ENCODE measurements around the gene HACE1.
A peak's percentile ranks its signal among the peaks of the same experiment; 100 is the strongest.

HACE1 gene

GRCh38 chr6:104700371-104701185, 159.1 kb downstream of the HACE1 start:
- Histone ChIP-seq H3K79me2 (ENCODE audit: insufficient read depth, low read length) (no peaks in the 10 kb centered on the region), H3K4me2 (ENCODE audit: insufficient read depth, low read length) (no peak overlapping the region), H3K4me3 (ENCODE audit: low read depth in 1 of 2, low read length in 2 of 2) (no peak overlapping the region), H3K36me3 (ENCODE audit: insufficient read depth, low read length) (no peaks in the 10 kb centered on the region), H4K20me1 (ENCODE audit: insufficient read depth, low read length) (no peaks in the 10 kb centered on the region), H3K4me1 (ENCODE audit: insufficient read depth, low read length) (peaks cover 28% of the 10 kb centered on the region), H3K27me3 (ENCODE audit: insufficient read depth, low read length, poor library complexity) (no peaks in the 10 kb centered on the region), H3K9ac (ENCODE audit: low read depth, low read length) (no peak overlapping the region), H2AFZ (ENCODE audit: low read depth, low read length) (no peak overlapping the region), H3K27ac (ENCODE audit: low read length) (0 out of 2 replicates have a peak overlapping the region, but pooled peaks have one; percentile 3), H3K9me3 (ENCODE audit: insufficient read depth, low read length, severe bottlenecking) (no peaks in the 10 kb centered on the region)
- DNase-seq (no peak), ATAC-seq (ENCODE audit: insufficient read depth, low read depth) (no peak)
- TF ChIP-seq, protein P1, sequence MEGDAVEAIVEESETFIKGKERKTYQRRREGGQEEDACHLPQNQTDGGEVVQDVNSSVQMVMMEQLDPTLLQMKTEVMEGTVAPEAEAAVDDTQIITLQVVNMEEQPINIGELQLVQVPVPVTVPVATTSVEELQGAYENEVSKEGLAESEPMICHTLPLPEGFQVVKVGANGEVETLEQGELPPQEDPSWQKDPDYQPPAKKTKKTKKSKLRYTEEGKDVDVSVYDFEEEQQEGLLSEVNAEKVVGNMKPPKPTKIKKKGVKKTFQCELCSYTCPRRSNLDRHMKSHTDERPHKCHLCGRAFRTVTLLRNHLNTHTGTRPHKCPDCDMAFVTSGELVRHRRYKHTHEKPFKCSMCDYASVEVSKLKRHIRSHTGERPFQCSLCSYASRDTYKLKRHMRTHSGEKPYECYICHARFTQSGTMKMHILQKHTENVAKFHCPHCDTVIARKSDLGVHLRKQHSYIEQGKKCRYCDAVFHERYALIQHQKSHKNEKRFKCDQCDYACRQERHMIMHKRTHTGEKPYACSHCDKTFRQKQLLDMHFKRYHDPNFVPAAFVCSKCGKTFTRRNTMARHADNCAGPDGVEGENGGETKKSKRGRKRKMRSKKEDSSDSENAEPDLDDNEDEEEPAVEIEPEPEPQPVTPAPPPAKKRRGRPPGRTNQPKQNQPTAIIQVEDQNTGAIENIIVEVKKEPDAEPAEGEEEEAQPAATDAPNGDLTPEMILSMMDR (IDR thresholded peaks at IDR 0.05; ENCODE audit: borderline replicate concordance, extremely low read depth, low read length, poor library complexity, severe bottlenecking), result no peak
- no peak for TF ChIP-seq EZH2 (IDR thresholded peaks at IDR 0.05; ENCODE audit: borderline replicate concordance, low read depth, low read length, severe bottlenecking)

GRCh38 chr6:104699593-104700329, 160.0 kb downstream of the HACE1 start:
- no peak overlapping the region for H3K4me2 ChIP-seq (ENCODE audit: insufficient read depth, low read length)
- no peaks in the 10 kb centered on the region for H3K9me3 ChIP-seq (ENCODE audit: insufficient read depth, low read length, severe bottlenecking)
- H3K36me3 ChIP-seq (ENCODE audit: insufficient read depth, low read length), result no peaks in the 10 kb centered on the region
- no peaks in the 10 kb centered on the region for H3K27me3 ChIP-seq (ENCODE audit: insufficient read depth, low read length, poor library complexity)
- H2AFZ ChIP-seq (ENCODE audit: low read depth, low read length), result no peak overlapping the region
- H3K9ac ChIP-seq (ENCODE audit: low read depth, low read length), result no peak overlapping the region
- TF ChIP-seq, protein P1 (IDR thresholded peaks at IDR 0.05; ENCODE audit: borderline replicate concordance, extremely low read depth, low read length, poor library complexity, severe bottlenecking), result no peak
- TF ChIP-seq EZH2 (IDR thresholded peaks at IDR 0.05; ENCODE audit: borderline replicate concordance, low read depth, low read length, severe bottlenecking), result no peak
- DNase-seq (no peak), ATAC-seq (ENCODE audit: insufficient read depth, low read depth) (no peak)
- H4K20me1 ChIP-seq (ENCODE audit: insufficient read depth, low read length), result no peaks in the 10 kb centered on the region
- H3K79me2 ChIP-seq (ENCODE audit: insufficient read depth, low read length), result no peaks in the 10 kb centered on the region
- peaks cover 20% of the 10 kb centered on the region for H3K4me1 ChIP-seq (ENCODE audit: insufficient read depth, low read length)
- no peak overlapping the region for H3K27ac ChIP-seq (ENCODE audit: low read length)
- H3K4me3 ChIP-seq (ENCODE audit: low read depth in 1 of 2, low read length in 2 of 2), result no peak overlapping the region

DNA sequence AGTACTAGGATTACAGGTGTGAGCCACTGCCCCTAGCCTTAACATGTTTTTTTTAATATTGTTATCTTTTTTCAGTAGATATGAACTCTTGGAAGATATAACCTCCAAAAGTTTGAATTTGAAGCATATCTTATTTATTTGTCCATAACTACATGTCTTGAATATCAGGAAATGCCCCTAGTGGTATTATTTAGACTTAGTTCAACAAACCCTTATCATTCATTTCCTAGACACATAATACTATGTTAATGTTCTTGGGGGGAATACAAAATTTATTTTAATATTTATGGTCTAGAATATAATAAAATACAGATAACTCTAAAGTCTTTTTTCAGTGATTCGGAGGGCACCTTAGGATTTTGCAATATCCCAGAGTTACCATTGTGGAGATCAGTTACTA, 160.7 kb downstream of the HACE1 start:
- no peaks in the 10 kb centered on the region for H4K20me1 ChIP-seq (ENCODE audit: insufficient read depth, low read length)
- no peak overlapping the region for H3K4me3 ChIP-seq (ENCODE audit: low read depth in 1 of 2, low read length in 2 of 2)
- H3K27ac ChIP-seq (ENCODE audit: low read length), result no peak overlapping the region
- no peaks in the 10 kb centered on the region for H3K36me3 ChIP-seq (ENCODE audit: insufficient read depth, low read length)
- DNase-seq, result no peak
- no peak overlapping the region for H2AFZ ChIP-seq (ENCODE audit: low read depth, low read length)
- H3K79me2 ChIP-seq (ENCODE audit: insufficient read depth, low read length), result no peaks in the 10 kb centered on the region
- no peak overlapping the region for H3K4me2 ChIP-seq (ENCODE audit: insufficient read depth, low read length)
- H3K4me1 ChIP-seq (ENCODE audit: insufficient read depth, low read length), result peaks cover 12% of the 10 kb centered on the region
- TF ChIP-seq EZH2 (IDR thresholded peaks at IDR 0.05; ENCODE audit: borderline replicate concordance, low read depth, low read length, severe bottlenecking), result no peak
- TF ChIP-seq, protein P1 (IDR thresholded peaks at IDR 0.05; ENCODE audit: borderline replicate concordance, extremely low read depth, low read length, poor library complexity, severe bottlenecking), result no peak
- ATAC-seq (ENCODE audit: insufficient read depth, low read depth), result no peak
- H3K27me3 ChIP-seq (ENCODE audit: insufficient read depth, low read length, poor library complexity), result no peaks in the 10 kb centered on the region
- no peaks in the 10 kb centered on the region for H3K9me3 ChIP-seq (ENCODE audit: insufficient read depth, low read length, severe bottlenecking)
- no peak overlapping the region for H3K9ac ChIP-seq (ENCODE audit: low read depth, low read length)
